Ascending aorta (tissue), 2 donors: ENCODE results near the gene SOS1. TPM values are rescaled to one million over a fixed set of nuclear protein-coding genes. Genes with fewer than 3 reads are reported as not detected.
A peak's percentile ranks its signal among the peaks of the same experiment; 100 is the strongest.

Source experiments
- DNase-seq, 2 donors: peaks; one replicate each; pipeline ENCODE4 v3.0.0-alpha.2; 2019; ENCODE audit warnings: low spot score in 2 of 2
- H3K27ac ChIP-seq, 2 donors: fragments of 200-600 bp; sonication (generic); one replicate each; pipeline ENCODE4 v1.5.1; 2016 to 2017; ENCODE audit warnings: mild to moderate bottlenecking in 1 of 2
- H3K27me3 ChIP-seq: fragments of 200-600 bp; sonication (generic); one replicate; pipeline ENCODE4 v1.5.1; 2017
- H3K36me3 ChIP-seq, 2 donors: fragments of 200-600 bp; sonication (generic); one replicate each; pipeline ENCODE4 v1.5.1; 2016
- H3K4me1 ChIP-seq, 2 donors: fragments of 200-600 bp; sonication (generic); one replicate each; pipeline ENCODE4 v1.5.1; 2016 to 2017; ENCODE audit warnings: mild to moderate bottlenecking in 1 of 2
- H3K4me3 ChIP-seq, 2 donors: fragments of 200-600 bp; sonication (generic); one replicate each; pipeline ENCODE4 v1.5.1; 2016 to 2017; ENCODE audit warnings: mild to moderate bottlenecking in 1 of 2
- H3K9me3 ChIP-seq, 2 donors: fragments of 200-600 bp; sonication (generic); one replicate each; pipeline ENCODE4 v1.5.1; 2016
- CTCF ChIP-seq, 3 experiments: fragments of 200-600 bp in 2 of 3; fragments of 450-650 bp in 1 of 3; sonication (generic) in 2 of 3; IDR thresholded peaks; one replicate each; pipeline ENCODE4 v1.5.1; 2016 to 2019; ENCODE audit warnings: antibody characterized with exemption in 3 of 3, mild to moderate bottlenecking in 1 of 3, moderate library complexity in 1 of 3
- intact Hi-C: fragments of 100-400 bp; cut with DNase I; formaldehyde crosslinking; loops from one replicate; pipeline ENCODE4 v1.15.1; 2023
- total RNA-seq: library from RNA; depleted of rRNA; stranded (reverse); fragments of >200 nt; gene quantifications from one replicate; pipeline ENCODE4 v1.1.0, GENCODE V29; 2016

Gene SOS1
- total RNA-seq = 11.3 TPM

DNA sequence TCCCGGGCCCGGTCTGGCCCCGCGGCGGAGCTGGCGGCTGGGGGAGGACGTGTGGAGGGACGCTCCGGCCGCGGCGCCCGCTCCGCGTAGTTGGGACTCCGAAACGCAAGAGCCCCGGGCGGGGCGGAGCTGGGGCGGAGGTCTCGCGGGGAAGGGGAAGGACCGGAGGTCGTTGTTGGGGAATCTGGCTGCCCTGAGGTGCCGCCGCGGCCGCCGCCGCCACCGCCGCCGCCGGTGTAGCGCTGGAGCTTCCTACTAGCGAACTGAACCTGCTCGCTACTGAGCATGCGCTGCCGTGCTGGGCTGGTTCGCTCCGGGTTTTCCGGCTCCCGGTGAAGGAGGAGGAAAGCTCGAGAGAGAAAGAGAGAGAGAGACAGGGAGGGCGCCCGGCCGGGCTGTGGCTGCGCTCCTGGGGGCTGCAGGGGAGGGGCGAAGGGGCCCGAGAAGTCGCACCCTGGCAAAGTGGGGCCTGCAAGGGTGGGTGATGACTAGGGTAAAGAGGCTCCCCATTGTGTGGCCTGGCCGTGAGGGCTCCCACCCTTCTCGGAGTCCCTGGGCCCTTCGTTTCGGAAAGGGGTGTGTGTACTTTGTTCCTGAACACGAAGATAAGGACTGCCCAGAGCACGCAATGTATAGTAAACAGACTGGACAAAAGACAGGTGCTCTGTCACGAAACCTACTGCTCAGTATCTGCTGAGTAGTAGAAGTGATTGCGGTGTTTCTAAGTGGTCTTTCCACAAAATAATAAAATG lies at the start of gene SOS1:
Gene SOS1 (minus strand): TSS at position 281 of the 752 bp plus-strand sequence. CDS start 629 bp downstream, outside the sequence.
- Histone ChIP-seq H3K27ac (peak within 1 kb of the TSS; percentile 95), H3K4me3 (peak within 1 kb of the TSS; percentile 88 to 96), H3K27me3 (no peaks in the 10 kb centered on the region), H3K9me3 (no peaks in the 10 kb centered on the region), H3K36me3 (no peaks in the 10 kb centered on the region), H3K4me1 (peaks cover 3 to 33% of the 10 kb centered on the region in 2 donors)
- no peak for TF ChIP-seq CTCF (IDR thresholded peaks at IDR 0.05)
- intact Hi-C loops = loop anchor here (1.0 to 10.0 kb wide), 4 partner anchors 44 to 366 kb away; partner anchors contain the start of gene SRSF7
- DNase-seq = peak; percentile 82 to 96

DNA sequence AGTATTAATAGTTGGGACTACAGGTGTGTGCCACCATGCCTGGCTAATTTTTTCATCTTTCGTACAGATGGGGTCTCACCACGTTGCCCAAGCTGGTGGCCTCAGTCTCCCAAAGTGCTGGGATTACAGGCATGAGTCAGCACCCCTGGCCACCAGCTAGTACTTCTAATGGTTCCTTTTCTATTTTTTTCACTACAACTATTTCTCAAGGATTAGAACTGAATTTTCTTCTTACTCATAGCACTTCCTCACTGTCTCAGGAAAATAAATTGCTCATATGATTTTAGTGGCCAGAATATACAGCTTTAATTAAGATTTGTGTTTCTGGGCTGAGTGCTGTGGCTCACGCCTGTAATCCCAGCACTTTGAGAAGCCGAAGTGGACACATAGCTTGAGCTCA lies 43.2 kb upstream of the SOS1 start:
- TF ChIP-seq CTCF (IDR thresholded peaks at IDR 0.05) = no peak
- Histone ChIP-seq H3K27me3 (no peaks in the 10 kb centered on the region), H3K27ac (peak overlapping the region; percentile 10 to 43), H3K9me3 (no peaks in the 10 kb centered on the region), H3K4me1 (peaks cover 0 to 21% of the 10 kb centered on the region in 2 donors), H3K4me3 (no peak overlapping the region), H3K36me3 (no peaks in the 10 kb centered on the region)
- intact Hi-C loops = loop anchor here (2.0 to 5.0 kb wide), 2 partner anchors 43 to 63 kb away; partner anchors contain the start of gene SOS1
- DNase-seq = no peak

DNA sequence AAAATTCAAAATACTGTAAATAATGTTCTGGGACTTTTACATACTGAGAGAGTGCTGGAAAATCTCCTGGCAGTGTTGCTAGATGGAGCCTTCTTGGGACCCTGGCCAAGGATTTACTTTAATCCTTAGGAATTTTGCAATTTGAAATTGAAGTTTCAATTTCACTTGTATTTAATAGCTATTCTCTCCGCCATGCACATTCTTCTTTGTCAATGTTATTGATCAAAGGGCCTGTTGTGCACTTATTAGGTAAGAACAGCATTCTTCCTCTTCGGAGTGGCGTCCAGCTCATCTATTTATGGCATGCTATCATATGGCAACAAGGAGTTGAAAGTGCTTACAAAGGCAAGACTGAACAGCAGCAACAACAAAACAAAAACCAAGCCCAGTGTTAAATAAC lies 40.1 kb upstream of the SOS1 start:
- no peak overlapping the region for H3K4me3 ChIP-seq
- DNase-seq = no peak
- no peaks in the 10 kb centered on the region for H3K9me3 ChIP-seq
- intact Hi-C loops = loop anchor here (5.0 kb wide), 1 partner anchor 66 kb away; no protein-coding TSS in a partner anchor
- TF ChIP-seq CTCF (IDR thresholded peaks at IDR 0.05) = no peak
- H3K4me1 ChIP-seq = peaks cover 0 to 30% of the 10 kb centered on the region in 2 donors
- no peaks in the 10 kb centered on the region for H3K27me3 ChIP-seq
- no peaks in the 10 kb centered on the region for H3K36me3 ChIP-seq
- H3K27ac ChIP-seq = no peak overlapping the region

DNA sequence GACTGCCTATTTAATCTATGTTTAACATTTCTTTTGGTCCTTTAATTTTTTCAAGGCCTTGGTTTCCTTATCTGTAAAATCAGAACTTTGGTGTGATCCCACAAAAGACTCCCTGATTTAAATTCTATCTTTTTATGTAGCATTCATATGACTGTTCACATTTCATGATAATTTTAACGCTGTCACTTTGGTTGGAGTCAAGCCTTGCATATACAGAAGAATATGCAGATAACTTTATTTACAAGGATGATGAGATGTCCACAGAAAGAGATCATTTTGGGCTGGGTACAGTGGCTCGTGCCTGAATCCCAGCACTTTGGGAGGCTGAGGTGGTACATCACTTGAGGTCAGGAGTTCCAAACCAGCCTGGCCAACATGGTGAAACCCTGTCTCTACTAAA lies 38.4 kb upstream of the SOS1 start:
- peak overlapping the region; percentile 4 to 52 for H3K27ac ChIP-seq
- DNase-seq = no peak
- H3K4me3 ChIP-seq = no peak overlapping the region
- intact Hi-C loops = no loop called here
- no peak for TF ChIP-seq CTCF (IDR thresholded peaks at IDR 0.05)
- H3K36me3 ChIP-seq = no peaks in the 10 kb centered on the region
- H3K27me3 ChIP-seq = no peaks in the 10 kb centered on the region
- peaks cover 0 to 30% of the 10 kb centered on the region in 2 donors for H3K4me1 ChIP-seq
- no peaks in the 10 kb centered on the region for H3K9me3 ChIP-seq

- peaks cover 0 to 30% of the 10 kb centered on the region in 2 donors for H3K4me1 ChIP-seq
- no peak overlapping the region for H3K4me3 ChIP-seq
- TF ChIP-seq CTCF (IDR thresholded peaks at IDR 0.05) = no peak
- H3K36me3 ChIP-seq = no peaks in the 10 kb centered on the region
- DNase-seq = no peak
- H3K9me3 ChIP-seq = no peaks in the 10 kb centered on the region
- H3K27me3 ChIP-seq = no peaks in the 10 kb centered on the region
- H3K27ac ChIP-seq = no peak overlapping the region
- intact Hi-C loops = no loop called here
Observed at GRCh38 chr2:39158351-39158750, 37.5 kb upstream of the SOS1 start.
